Ovary (tissue), 3 donors: ENCODE results near the gene TOB1.

Experiments used
- CTCF ChIP-seq, 3 donors: fragments of 450-650 bp in 2 of 3; fragments of 200-600 bp in 1 of 3; IDR thresholded peaks; one replicate each; pipeline versions ENCODE4 v1.5.1 to v1.8.0; 2016 to 2022; ENCODE audit warnings: antibody characterized with exemption in 3 of 3, mild to moderate bottlenecking in 1 of 3
- EP300 ChIP-seq: sonication (generic); formaldehyde crosslinking; IDR thresholded peaks from one replicate; pipeline ENCODE4 v1.6.1; 2017; ENCODE audit warnings: antibody characterized with exemption
- POLR2A ChIP-seq: fragments of 450-650 bp; IDR thresholded peaks from one replicate; pipeline ENCODE4 v1.6.1; 2017; ENCODE audit warnings: antibody characterized with exemption, mild to moderate bottlenecking, moderate library complexity
- donor health status: DM: no; HTN: no; CAD: no.

- TF ChIP-seq CTCF (IDR thresholded peaks at IDR 0.05) (no peak), EP300 (no peak), POLR2A (no peak)
Measured at GRCh38 chr17:50875074-50875473, 8.9 kb upstream of the TOB1 start.
